NCI-H2107 treated with DMSO at 0.1 percent for 48 hours (cell line): ENCODE measurements around the gene OR10G2.

ENCODE experiments used
- DNase-seq: peaks from one replicate; lab custom pipeline; 2025; ENCODE audit not compliant: unreplicated experiment; lab: John Stamatoyannopoulos, UW

The OR10G2 gene

DNA sequence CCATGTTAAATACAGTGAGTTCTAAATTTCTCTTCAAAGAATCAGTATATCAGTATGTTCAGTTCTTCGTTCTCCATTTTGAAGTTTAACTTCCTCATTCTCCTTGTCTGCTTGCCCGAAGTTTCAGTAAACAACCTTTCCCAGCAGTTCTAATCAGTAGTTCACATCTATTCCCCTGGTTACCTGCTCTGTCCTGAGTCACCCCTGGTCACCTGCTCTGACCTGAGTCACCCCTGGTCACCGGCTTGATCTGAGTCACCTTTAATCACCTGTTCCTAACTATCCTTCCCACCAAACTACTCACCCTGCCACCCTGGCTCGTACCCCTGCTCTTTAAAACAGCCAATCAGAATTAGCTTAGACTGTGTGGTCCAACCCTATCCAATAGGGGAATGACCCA, 45.4 kb downstream of the OR10G2 start:
- no peak for DNase-seq
